ENCODE results near the gene SGSM2.

- TF ChIP-seq, protein P1, sequence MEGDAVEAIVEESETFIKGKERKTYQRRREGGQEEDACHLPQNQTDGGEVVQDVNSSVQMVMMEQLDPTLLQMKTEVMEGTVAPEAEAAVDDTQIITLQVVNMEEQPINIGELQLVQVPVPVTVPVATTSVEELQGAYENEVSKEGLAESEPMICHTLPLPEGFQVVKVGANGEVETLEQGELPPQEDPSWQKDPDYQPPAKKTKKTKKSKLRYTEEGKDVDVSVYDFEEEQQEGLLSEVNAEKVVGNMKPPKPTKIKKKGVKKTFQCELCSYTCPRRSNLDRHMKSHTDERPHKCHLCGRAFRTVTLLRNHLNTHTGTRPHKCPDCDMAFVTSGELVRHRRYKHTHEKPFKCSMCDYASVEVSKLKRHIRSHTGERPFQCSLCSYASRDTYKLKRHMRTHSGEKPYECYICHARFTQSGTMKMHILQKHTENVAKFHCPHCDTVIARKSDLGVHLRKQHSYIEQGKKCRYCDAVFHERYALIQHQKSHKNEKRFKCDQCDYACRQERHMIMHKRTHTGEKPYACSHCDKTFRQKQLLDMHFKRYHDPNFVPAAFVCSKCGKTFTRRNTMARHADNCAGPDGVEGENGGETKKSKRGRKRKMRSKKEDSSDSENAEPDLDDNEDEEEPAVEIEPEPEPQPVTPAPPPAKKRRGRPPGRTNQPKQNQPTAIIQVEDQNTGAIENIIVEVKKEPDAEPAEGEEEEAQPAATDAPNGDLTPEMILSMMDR (conservative IDR thresholded peaks at IDR 0.05), result no peak
- no peak for TF ChIP-seq EZH2 (IDR thresholded peaks at IDR 0.05; ENCODE audit: low read depth)
Measured at GRCh38 chr17:2393174-2393953, 56.1 kb downstream of the SGSM2 start.
